GM19099 (cell line): ENCODE data around the gene HOXA7.

Source experiments
- POLR2A ChIP-seq: IDR thresholded peaks from 3 replicates; pipeline ENCODE4 v1.6.1; 2011; ENCODE audit warnings: low read depth; ENCODE audit not compliant: insufficient read length; ENCODE audit errors: extremely low read depth

The HOXA7 gene

DNA sequence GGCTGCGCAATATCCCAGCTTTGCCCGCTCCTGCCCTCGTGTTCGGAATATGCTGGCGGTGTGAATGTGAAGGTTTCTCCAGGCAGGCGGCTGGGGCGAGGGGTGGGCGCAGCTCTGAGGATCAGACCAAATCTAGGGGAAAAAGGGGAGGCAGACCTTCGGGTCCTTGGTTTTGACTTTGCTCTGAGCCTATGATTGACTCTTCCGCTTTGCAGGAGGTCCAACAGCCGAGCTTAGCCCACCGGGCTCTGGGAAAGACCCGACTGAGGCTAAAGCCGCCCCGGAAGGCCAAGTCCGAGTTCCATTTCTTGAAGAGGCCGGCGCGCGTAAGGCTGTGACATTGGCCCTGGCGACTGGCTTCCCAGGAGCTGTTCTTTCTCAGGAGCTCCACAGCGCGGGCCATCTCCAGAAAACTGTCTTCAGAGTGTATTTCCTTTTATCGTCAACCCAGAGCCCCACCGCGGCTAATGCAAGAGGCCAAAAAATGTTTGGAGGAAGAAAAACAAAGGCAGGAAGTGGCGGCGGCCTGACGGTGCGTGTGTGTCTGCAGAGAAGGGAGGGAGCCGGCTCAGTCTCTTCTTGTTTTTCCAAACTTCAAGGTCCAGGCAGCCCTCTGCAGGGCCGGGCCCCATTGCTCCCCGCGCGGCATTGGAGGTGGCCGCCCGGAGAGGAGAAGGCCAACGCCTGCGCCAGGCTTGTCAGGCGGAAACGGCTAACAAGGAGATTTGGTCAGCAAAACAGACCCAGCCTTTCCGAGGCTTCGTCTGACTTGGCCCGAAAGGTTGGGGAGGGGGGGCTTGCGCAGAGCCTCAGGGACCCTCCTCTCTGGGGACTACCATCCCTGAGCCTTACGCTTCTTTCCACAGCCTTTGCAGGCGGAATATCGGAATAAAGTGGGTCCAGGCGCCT is 32.2 kb upstream of the HOXA7 start:
- TF ChIP-seq POLR2A, result no peak

DNA sequence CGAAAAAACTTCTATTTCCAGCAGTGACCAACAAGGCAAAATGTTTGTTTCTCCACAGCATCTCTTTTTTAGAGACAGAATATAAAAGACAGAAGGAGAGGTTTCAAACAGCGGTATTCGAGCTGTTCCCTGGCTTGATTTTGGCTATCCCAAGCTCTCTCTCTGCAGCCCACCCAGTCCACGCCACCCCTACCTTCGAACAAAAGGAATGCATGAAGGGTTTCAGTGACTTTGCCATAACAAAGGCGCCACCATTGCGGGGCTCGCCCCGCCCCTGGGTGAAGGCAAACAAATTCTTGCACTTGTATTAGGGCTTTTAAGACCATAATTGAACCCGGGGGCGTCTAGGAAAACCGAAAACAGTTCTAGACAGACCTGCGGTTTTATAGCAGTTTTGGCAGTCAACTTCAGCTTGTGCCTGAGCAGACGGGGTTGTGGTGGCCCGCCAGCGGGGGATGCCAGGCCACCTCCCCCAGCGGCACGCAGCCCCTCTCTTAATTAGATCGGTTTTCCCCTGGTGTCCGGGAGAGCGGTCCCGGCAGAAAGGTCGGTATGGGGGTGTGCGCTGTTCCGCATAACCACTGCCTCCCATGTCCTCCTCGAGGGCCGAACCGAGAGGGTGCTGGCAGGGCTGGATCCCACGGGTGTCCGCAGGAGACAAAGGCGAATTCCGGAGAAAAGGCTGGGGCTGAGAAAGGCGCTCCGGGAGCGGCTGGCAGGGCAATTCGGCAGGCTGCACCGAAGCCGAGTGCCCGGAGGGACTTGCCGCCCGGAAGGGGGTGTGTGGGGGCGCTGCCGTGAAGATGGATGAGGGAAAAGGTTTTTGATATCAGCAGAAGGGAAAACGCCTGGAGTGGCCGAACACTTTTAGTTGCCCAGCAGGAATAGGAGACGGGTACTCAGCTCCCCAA is 31.3 kb upstream of the HOXA7 start:
- no peak for TF ChIP-seq POLR2A

DNA sequence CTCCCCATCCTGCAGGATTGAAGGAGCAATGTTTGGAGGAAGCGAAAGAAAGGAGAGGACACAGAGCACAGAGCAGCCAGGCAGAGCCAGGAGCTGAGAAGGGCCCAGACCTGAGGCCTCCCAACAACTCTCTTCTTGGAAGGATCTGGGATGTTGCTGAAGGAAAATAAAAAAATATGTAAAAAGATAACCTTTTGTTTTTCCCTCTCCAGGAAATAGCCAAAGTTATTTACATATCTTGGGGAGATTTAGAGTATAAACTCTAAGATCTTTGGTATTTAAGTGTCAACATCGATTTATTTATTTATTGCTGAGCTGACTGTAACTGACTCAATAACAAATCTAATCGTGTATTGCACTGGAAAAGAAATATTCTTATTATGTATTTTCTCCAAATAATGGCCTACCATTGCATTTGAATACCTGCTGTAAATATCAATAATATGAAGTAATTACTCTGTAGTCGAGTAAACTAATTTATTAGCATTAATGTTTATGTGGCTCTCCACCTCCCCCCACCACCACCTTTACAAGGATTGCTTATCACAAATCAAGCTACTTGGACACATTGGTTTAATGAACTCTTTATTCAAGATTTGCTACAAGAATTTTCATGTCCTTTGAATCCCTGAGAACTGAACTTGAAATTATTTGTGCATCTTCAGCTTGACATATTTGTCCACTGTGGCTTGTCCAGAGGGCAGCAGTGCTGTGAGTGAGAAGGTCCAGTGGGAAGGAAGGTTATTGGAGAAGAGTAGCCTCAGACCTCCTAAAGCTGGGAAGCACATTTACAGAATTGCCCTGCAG is 30.4 kb upstream of the HOXA7 start:
- no peak for TF ChIP-seq POLR2A

DNA sequence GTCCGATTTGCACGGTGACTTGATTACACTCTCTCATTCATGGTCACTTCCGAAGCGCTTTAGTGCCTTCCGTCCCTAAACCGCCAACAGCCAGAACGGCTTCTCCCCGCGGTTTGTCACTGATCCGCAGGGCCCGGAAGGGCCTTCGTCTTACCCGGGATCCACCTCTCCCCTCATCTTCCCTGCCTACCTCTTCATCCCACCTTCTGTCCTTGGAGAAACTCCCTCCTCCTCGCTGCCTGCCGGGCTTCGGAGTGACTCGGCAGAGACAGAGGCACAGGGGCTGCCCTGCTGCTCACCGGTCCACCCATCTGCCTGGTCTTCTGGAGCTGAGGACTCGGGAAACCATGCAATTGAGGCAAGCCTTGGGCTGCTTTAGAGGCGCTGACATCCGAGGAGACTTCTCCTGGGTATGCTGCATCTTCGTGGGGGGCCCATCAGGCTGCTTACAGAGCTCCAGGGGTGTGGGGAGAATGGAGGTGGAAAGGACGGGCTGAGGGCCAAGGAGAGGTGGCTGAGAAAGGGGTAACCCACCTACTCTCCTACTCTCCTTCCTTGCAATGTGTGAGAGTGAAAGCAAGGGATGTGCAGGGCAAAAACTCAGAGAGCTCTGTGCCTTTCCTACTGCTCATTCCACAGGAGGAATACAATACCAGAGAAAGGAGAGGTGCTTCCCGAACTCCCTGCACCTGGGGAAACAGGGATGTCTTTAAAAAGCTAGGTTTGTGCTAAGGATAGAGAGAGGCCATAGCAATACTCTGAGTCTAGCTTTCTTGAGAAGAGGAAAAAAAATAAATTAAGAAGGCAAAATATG is 29.6 kb upstream of the HOXA7 start:
- TF ChIP-seq POLR2A, result no peak

DNA sequence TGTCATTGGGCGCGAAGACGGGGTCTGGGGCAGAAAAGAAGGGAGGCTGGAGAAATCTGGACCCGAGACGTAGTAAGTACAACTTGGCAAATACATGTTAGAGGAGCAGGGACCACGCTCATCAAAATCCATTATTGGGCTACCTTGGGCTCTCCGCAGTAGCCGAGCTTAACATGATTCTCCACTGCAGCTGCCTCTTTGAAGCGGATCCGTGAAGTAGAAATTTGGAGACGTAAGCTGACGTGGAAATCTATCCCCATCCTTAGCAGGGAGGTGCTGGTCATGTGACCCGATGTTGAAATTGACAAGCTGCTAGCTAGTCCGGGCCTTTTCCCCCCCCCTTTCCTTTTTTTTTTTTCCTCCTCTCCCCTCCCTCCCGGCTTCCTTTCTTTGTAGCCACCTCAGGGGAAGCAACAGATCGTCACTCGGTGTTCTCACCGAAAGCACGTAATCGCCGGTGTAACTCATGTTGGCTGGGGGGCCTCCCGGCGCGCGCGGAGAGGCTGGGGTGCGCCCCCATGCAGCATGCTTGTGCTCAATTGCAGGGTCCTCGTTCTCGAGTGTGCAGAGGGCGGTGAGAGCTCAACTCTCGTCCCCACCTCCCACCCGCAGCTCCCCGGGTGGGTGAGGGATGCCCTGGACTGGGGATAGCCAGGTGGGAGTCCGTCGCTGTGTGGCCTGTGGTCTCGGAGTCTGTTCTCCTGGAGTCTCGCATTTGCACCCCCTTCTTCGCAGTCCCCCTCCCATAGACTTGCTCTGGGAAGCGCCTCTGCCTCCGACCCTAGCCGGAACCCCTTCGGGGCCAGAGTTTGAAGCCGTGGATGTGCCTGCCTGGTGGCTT is 28.8 kb upstream of the HOXA7 start, which contains the start of gene HOXA11:
Gene HOXA11, minus strand, starts transcription at position 220 of the 841 bp plus-strand sequence. Its CDS starts 88 bp downstream, at position 132.
- TF ChIP-seq POLR2A, result no peak

DNA sequence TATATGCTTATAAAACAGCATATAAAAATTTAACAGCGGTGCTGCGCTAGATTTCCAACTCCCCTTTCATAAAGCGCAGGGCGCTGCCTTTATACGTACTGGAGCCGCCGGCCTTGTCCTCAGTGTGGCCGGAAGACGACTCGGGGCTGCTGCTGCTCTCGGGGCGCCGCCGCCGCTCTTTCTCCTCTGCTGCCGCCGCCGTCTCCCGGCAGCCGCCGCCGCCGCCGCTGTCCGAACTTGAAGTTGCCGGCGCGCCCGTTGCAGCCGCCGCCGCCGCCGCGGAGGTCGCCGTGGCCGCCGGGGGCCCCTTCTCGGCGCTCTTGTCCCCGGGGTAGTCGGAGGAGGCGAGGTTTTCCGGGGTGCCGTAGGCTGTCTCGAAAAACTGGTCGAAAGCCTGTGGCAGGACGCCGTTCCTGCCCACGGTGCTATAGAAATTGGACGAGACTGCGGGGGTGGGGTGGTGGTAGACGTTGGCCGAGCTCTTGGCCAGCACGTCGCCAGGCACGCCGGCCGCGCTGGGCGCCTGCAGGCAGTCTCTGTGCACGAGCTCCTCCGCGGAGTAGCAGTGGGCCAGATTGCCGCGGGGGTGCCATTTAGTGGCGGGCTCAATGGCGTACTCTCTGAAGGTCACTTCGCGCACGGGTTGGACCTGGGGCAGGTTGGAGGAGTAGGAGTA is 28.0 kb upstream of the HOXA7 start:
- no peak for TF ChIP-seq POLR2A

DNA sequence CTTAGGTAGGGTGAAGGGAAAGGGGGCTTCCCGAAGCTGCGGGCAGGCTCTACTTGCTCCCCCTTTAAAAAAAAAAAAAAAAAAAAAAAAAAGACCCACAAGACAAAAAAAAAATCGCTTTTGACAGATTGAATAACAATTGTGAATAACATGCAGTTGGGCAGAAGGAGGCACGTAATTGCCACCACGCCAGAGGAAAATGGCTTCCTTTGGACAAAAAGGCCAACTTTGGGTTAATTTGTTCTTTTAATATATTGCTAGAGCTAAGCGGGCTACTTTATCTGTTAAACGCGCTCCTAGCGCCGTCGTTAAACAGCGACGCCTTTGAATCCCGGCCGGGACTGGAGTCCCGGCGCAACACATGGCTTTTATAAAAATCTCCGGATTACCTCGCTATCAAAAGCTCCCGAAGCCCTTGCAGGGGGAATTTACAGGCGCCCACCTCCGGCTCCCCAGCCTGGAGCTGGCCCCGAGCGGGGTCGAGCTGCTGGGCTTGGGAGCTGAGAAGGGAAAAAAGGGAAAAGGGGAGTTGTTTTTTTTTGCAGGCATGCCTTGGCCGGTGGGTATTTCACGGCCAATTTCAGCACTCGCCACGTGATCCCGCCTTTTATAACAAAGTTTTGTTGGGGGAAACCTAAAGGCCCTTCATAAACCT is 27.3 kb upstream of the HOXA7 start:
- TF ChIP-seq POLR2A, result no peak

DNA sequence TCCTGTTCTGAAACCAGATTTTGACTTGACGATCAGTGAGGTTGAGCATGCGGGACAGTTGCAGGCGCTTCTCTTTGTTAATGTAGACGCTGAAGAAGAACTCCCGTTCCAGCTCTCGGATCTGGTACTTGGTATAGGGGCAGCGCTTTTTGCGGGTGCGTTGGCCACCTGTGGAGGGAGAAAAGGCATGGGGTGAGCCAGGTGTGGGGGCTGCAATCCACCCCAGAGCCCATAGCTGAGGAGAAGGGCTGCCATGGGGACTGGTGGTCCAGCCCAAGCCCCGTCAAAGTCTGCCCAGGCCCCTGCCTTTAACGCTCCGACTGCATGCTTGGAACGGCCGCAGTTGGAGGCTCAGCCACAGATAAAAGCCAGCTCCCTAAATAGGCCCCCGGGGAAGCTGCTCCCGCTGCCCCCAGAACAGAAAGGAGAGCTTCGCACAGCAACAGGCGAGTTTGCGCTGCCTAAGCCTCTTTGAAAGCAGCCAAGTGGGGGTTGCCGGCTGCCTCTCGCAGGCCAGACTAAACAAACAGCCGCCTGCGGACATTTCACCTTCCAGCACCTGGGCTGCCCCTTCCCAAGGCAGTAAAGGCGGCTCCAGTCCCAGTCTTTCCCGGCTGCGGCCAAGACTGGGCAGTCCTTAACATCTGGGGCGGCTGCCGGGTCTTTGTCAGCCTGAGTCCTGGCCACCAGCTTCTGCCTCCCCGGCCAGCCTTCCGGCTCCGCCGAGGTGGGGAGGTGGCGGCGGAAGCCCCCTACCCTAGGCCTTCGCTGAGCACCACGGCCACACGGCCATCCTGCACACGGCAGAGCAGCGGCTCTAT is 26.6 kb upstream of the HOXA7 start:
- TF ChIP-seq POLR2A, result no peak

DNA sequence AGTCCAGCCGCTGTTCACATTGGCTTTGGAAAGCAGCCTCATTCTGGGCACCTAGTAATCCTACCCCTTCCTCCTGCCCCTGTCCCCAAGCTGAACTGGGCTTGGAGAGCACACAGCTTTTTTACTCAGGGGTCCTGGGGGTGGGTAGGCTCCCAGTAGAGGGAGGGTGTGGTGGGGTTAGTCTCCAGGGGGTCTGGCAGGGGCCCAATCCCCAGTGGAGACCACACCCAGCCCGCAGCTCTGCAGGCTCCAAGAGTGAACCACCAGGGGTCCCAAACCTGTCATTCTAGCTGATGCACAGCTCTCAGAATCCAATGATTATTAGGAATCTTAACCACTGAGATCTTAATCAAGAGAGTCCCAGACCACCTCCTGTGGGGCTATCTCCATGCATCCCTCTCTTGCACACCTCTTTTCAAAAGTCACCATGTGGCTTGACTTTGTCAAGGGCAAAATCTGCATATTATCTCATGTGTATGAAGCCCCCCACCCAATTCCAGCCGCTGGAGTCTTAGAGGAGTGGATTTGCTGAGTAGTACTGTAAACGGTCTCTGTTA is 25.9 kb upstream of the HOXA7 start:
- TF ChIP-seq POLR2A, result no peak

DNA sequence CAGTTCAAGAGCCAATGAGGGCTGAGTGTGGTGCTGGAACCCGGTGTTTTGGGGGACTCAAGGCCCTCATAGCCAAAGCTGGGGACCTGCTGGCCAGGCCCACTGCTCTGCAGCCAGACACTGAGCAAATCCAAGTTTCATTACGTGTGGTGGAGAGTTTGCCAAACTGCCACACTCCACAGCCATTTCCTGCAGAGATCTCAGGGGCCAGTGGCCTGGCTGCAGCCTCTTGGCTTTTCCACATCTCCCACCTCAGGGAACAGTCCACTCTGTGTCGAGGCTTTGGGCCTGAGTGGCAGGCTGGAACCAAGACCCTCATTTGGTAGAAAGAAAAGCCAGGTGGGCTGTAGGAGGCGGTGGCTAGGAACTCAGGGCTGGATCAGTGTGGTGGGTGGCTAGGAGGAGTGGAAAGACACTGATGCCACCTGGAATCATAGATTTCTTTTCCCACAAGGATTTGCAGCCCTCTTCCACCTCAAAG is 25.4 kb upstream of the HOXA7 start:
- no peak for TF ChIP-seq POLR2A
